GM23338 (cell line): ENCODE results near the gene SYNE1. TPM values are rescaled to one million over a fixed set of nuclear protein-coding genes. Genes with fewer than 3 reads are reported as not detected.

Experiments
- ATAC-seq: fragments of 200-7000 bp; cut with Tn5 transposase; 3 replicates; pipeline ENCODE4 v1.9.1; 2020
- DNase-seq: peaks from one replicate; pipeline ENCODE4 v3.0.0-alpha.2; 2015; ENCODE audit warnings: low spot score
- H2AFZ ChIP-seq: fragments of 200-600 bp; sonication (generic); 2 replicates; pipeline ENCODE4 v1.8.0; 2016; ENCODE audit warnings: antibody characterized with exemption, mild to moderate bottlenecking, moderate library complexity
- H3F3A ChIP-seq: fragments of 200-600 bp; sonication (generic); replicated peaks from 2 replicates; pipeline ENCODE4 v1.8.0; 2017; ENCODE audit warnings: antibody characterized with exemption, mixed run types, low read depth
- H3K27ac ChIP-seq: fragments of 200-600 bp; sonication (generic); 2 replicates; pipeline ENCODE4 v1.6.1; 2016; ENCODE audit warnings: low read depth
- H3K27me3 ChIP-seq: fragments of 200-600 bp; sonication (generic); 2 replicates; pipeline ENCODE4 v1.8.0; 2016; ENCODE audit warnings: mild to moderate bottlenecking, mixed run types, moderate library complexity; ENCODE audit not compliant: insufficient read depth
- H3K36me3 ChIP-seq: fragments of 200-600 bp; sonication (generic); 2 replicates; pipeline ENCODE4 v1.8.0; 2016; ENCODE audit warnings: mild to moderate bottlenecking; ENCODE audit not compliant: insufficient read depth
- H3K4me1 ChIP-seq: fragments of 200-600 bp; sonication (generic); 2 replicates; pipeline ENCODE4 v1.8.0; 2016; ENCODE audit warnings: mild to moderate bottlenecking, moderate library complexity; ENCODE audit not compliant: insufficient read depth
- H3K4me2 ChIP-seq: fragments of 200-600 bp; sonication (generic); 2 replicates; pipeline ENCODE4 v1.7.1; 2017; ENCODE audit warnings: mixed run types
- H3K4me3 ChIP-seq: fragments of 200-600 bp; sonication (generic); 2 replicates; pipeline ENCODE4 v1.6.1; 2016; ENCODE audit warnings: mixed run types
- H3K79me2 ChIP-seq: fragments of 200-600 bp; sonication (generic); replicated peaks from 2 replicates; pipeline ENCODE4 v1.8.0; 2017; ENCODE audit warnings: mild to moderate bottlenecking; ENCODE audit not compliant: insufficient read depth
- H3K9me2 ChIP-seq: fragments of 200-600 bp; sonication (generic); 2 replicates; pipeline ENCODE4 v1.8.0; 2017; ENCODE audit not compliant: insufficient read depth
- H4K20me1 ChIP-seq: fragments of 200-600 bp; sonication (generic); replicated peaks from 2 replicates; pipeline ENCODE4 v1.8.0; 2017; ENCODE audit warnings: mild to moderate bottlenecking; ENCODE audit not compliant: insufficient read depth
- H3K27ac Mint-ChIP-seq: 2 replicates; pipeline ENCODE4 v1.8.0; 2020; ENCODE audit warnings: inconsistent platforms, mild to moderate bottlenecking, moderate library complexity, mixed read lengths
- H3K27me3 Mint-ChIP-seq: 3 replicates; pipeline ENCODE4 v1.8.0; 2022; ENCODE audit warnings: low read depth, mild to moderate bottlenecking, moderate library complexity, mixed read lengths, inconsistent platforms; ENCODE audit not compliant: insufficient read depth, poor library complexity
- H3K36me3 Mint-ChIP-seq: 3 replicates; pipeline ENCODE4 v1.8.0; 2021; ENCODE audit warnings: low read depth, mild to moderate bottlenecking, inconsistent platforms, moderate library complexity, mixed read lengths
- H3K4me1 Mint-ChIP-seq: 3 replicates; pipeline ENCODE4 v1.8.0; 2020; ENCODE audit warnings: mild to moderate bottlenecking, inconsistent platforms, mixed read lengths
- H3K4me3 Mint-ChIP-seq: 3 replicates; pipeline ENCODE4 v1.8.0; 2021; ENCODE audit warnings: moderate library complexity, mild to moderate bottlenecking, inconsistent platforms, mixed read lengths
- H3K9me3 Mint-ChIP-seq: 3 replicates; pipeline ENCODE4 v1.8.0; 2020; ENCODE audit warnings: moderate library complexity, mild to moderate bottlenecking, inconsistent platforms, mixed read lengths
- CREB1 ChIP-seq: fragments of 250-450 bp; sonication (Bioruptor Pico); IDR thresholded peaks from 2 replicates; pipeline ENCODE4 v1.5.0; 2020; ENCODE audit warnings: low read depth, mild to moderate bottlenecking, moderate library complexity
- EZH2 ChIP-seq: fragments of 200-600 bp; sonication (generic); IDR thresholded peaks from one replicate; pipeline ENCODE4 v1.8.0; 2017; ENCODE audit warnings: antibody characterized with exemption, mild to moderate bottlenecking, low read depth; ENCODE audit not compliant: unreplicated experiment
- polyA plus RNA-seq: library from polyadenylated mRNA; unstranded; fragments of >200 nt; fragmentation: Nextera tagmentation; extraction: Ambion mirVana; gene quantifications from 2 replicates; pipeline ENCODE4 v1.2.1, GENCODE V29; 2016
- total RNA-seq: library from RNA; depleted of rRNA; stranded (reverse); fragments of >200 nt; shearing (Covaris generic); gene quantifications from 2 replicates; pipeline ENCODE4 v1.2.3, GENCODE V29; 2014
- TF ChIP-seq, protein P1 (sequence below): fragments of 250-450 bp; sonication (Bioruptor Pico); IDR thresholded peaks from 2 replicates; pipeline ENCODE4 v1.5.0; 2020; ENCODE audit warnings: mild to moderate bottlenecking, moderate library complexity

SYNE1 gene
- total and polyA plus RNA-seq, 2 experiments from 2014 or later = 3.9 to 13.6 TPM

DNA sequence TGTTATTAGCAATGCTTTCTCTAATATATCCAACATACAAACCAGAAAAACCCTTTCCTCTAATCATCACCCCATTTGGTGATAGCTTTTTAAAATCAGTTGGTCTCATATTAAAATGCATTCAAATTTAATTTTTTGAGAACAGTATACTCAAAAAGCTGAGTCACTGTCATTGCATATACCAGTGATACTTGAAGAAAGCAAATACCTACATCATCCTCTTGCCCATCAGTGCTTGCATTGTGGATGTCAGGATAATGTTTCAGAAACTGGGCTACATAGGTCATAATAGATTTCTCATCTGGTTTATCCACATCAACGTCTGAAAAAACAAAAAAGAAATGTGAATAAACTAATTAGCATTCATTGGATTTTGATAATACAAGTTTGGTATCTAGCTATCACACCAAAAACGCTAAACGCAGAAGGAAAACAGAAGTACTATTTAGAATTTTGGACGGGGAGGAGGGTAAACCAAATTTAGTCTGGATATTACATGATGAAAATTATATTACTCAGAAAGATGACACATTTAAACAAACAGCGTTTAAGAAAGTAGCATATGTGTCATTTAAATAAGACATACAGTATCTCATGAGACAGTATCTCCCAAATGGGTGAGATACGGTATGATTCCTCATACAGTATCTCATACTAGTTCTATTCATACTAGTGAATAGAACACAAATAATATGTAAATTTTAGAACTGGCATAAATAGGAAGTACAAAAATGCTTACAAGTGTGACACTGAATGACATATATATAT lies 134.6 kb downstream of the SYNE1 start (continued):
- TF ChIP-seq, protein P1, sequence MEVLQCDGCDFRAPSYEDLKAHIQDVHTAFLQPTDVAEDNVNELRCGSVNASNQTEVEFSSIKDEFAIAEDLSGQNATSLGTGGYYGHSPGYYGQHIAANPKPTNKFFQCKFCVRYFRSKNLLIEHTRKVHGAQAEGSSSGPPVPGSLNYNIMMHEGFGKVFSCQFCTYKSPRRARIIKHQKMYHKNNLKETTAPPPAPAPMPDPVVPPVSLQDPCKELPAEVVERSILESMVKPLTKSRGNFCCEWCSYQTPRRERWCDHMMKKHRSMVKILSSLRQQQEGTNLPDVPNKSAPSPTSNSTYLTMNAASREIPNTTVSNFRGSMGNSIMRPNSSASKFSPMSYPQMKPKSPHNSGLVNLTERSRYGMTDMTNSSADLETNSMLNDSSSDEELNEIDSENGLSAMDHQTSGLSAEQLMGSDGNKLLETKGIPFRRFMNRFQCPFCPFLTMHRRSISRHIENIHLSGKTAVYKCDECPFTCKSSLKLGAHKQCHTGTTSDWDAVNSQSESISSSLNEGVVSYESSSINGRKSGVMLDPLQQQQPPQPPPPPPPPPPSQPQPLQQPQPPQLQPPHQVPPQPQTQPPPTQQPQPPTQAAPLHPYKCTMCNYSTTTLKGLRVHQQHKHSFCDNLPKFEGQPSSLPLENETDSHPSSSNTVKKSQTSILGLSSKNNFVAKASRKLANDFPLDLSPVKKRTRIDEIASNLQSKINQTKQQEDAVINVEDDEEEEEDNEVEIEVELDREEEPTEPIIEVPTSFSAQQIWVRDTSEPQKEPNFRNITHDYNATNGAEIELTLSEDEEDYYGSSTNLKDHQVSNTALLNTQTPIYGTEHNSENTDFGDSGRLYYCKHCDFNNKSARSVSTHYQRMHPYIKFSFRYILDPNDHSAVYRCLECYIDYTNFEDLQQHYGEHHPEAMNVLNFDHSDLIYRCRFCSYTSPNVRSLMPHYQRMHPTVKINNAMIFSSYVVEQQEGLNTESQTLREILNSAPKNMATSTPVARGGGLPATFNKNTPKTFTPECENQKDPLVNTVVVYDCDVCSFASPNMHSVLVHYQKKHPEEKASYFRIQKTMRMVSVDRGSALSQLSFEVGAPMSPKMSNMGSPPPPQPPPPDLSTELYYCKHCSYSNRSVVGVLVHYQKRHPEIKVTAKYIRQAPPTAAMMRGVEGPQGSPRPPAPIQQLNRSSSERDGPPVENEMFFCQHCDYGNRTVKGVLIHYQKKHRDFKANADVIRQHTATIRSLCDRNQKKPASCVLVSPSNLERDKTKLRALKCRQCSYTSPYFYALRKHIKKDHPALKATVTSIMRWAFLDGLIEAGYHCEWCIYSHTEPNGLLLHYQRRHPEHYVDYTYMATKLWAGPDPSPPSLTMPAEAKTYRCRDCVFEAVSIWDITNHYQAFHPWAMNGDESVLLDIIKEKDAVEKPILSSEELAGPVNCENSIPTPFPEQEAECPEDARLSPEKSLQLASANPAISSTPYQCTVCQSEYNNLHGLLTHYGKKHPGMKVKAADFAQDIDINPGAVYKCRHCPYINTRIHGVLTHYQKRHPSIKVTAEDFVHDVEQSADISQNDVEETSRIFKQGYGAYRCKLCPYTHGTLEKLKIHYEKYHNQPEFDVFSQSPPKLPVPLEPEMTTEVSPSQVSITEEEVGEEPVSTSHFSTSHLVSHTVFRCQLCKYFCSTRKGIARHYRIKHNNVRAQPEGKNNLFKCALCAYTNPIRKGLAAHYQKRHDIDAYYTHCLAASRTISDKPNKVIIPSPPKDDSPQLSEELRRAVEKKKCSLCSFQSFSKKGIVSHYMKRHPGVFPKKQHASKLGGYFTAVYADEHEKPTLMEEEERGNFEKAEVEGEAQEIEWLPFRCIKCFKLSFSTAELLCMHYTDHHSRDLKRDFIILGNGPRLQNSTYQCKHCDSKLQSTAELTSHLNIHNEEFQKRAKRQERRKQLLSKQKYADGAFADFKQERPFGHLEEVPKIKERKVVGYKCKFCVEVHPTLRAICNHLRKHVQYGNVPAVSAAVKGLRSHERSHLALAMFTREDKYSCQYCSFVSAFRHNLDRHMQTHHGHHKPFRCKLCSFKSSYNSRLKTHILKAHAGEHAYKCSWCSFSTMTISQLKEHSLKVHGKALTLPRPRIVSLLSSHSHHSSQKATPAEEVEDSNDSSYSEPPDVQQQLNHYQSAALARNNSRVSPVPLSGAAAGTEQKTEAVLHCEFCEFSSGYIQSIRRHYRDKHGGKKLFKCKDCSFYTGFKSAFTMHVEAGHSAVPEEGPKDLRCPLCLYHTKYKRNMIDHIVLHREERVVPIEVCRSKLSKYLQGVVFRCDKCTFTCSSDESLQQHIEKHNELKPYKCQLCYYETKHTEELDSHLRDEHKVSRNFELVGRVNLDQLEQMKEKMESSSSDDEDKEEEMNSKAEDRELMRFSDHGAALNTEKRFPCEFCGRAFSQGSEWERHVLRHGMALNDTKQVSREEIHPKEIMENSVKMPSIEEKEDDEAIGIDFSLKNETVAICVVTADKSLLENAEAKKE (CRISPR knock-in tag) = no peak
- TF ChIP-seq EZH2 = no peak

GRCh38 chr6:152499931-152500330 lies 137.2 kb downstream of the SYNE1 start:
- no peaks in the 10 kb centered on the region for H3K79me2 ChIP-seq
- H3K4me1 ChIP-seq = no peaks in the 10 kb centered on the region
- no peak overlapping the region for H2AFZ ChIP-seq
- H3K36me3 ChIP-seq = no peaks in the 10 kb centered on the region
- DNase-seq (no peak), ATAC-seq (no peak)
- Mint-ChIP-seq H3K4me1 (peaks cover 8% of the 10 kb centered on the region; the same call in 1 of the 3 replicates), H3K27ac (no peak overlapping the region), H3K36me3 (no peaks in the 10 kb centered on the region), H3K4me3 (no peak overlapping the region), H3K27me3 (peaks cover 2% of the 10 kb centered on the region), H3K9me3 (no peaks in the 10 kb centered on the region)
- no peak for TF ChIP-seq CREB1 (CRISPR knock-in tag)
- no peak overlapping the region for H3K4me3 ChIP-seq
- no peaks in the 10 kb centered on the region for H3K27me3 ChIP-seq
- H4K20me1 ChIP-seq = no peaks in the 10 kb centered on the region
- no peaks in the 10 kb centered on the region for H3F3A ChIP-seq
- H3K9me2 ChIP-seq = peaks cover under 1% of the 10 kb centered on the region; the same call in 1 of the 2 replicates
- H3K27ac ChIP-seq = no peak overlapping the region
- no peak overlapping the region for H3K4me2 ChIP-seq
